ENCODE data around the gene ADAMTS16.

- no peak for TF ChIP-seq EZH2phosphoT487 (IDR thresholded peaks at IDR 0.05; ENCODE audit: low read depth, severe bottlenecking, unreplicated experiment)
- TF ChIP-seq CTCF (IDR thresholded peaks at IDR 0.05; ENCODE audit: poor library complexity), result no peak
These were observed 81.6 kb downstream of the ADAMTS16 start for GRCh38 chr5:5221724-5222123.

Measured in hepatocyte (in vitro differentiated cells).